B cell (primary cell): Measurements from ENCODE around the gene ARL16. TPM values are rescaled to one million over a fixed set of nuclear protein-coding genes. Genes with fewer than 3 reads are reported as not detected.

Source experiments
- ATAC-seq: fragments of 200-7000 bp; cut with Tn5 transposase; one replicate; pipeline ENCODE4 v1.10.0; 2021; ENCODE audit warnings: low read depth, mild to moderate bottlenecking, moderate number of reproducible peaks, moderate library complexity
- CTCF ChIA-PET: fragments of 350-600 bp; sonication (Branson Sonifier 250); formaldehyde crosslinking; loops from one replicate; lab custom pipeline; 2021; ENCODE audit warnings: antibody characterized with exemption, inconsistent platforms; lab: Charles Lee
- POLR2A ChIA-PET: fragments of 350-600 bp; sonication (Branson Sonifier 250); formaldehyde crosslinking; loops from one replicate; lab custom pipeline; 2021; ENCODE audit warnings: antibody characterized with exemption; lab: Charles Lee
- DNase-seq: peaks from one replicate; pipeline ENCODE4 v3.0.0; 2013
- H2AFZ ChIP-seq: 2 replicates; pipeline ENCODE4 v1.6.1; 2012; ENCODE audit warnings: mild to moderate bottlenecking, low read depth, low read length; ENCODE audit not compliant: insufficient read depth, poor library complexity, severe bottlenecking
- H3K27ac ChIP-seq, 2 donors: 1 replicate in 1 of 2; 2 replicates in 1 of 2; pipeline ENCODE4 v1.5.1; 2012 to 2013; ENCODE audit warnings: low read length in 2 of 2, mild to moderate bottlenecking in 2 of 2, moderate library complexity in 1 of 2
- H3K27me3 ChIP-seq, 4 experiments: fragments of 200-600 bp in 1 of 4; sonication (generic) in 1 of 4; replicated peaks in 1 of 4; 1 replicate in 2 of 4; 2 replicates in 2 of 4; pipeline versions ENCODE4 v1.6.1 to v1.7.0; 2013 to 2016; ENCODE audit warnings: low read length in 3 of 4, mild to moderate bottlenecking in 2 of 4, mixed read lengths in 1 of 4, moderate library complexity in 1 of 4; ENCODE audit not compliant: insufficient read depth in 4 of 4, control insufficient read depth in 3 of 4; ENCODE audit errors: control extremely low read depth in 1 of 4
- H3K36me3 ChIP-seq, 2 experiments: replicated peaks in 1 of 2; 1 replicate in 1 of 2; 2 replicates in 1 of 2; pipeline versions ENCODE4 v1.6.1 to v1.7.1; 2013; ENCODE audit warnings: low read length in 1 of 2; ENCODE audit not compliant: insufficient read depth in 2 of 2, control insufficient read depth in 1 of 2; ENCODE audit errors: control extremely low read depth in 1 of 2, extremely low read depth in 1 of 2
- H3K4me1 ChIP-seq, 2 donors: fragments of 200-600 bp in 1 of 2; sonication (generic) in 1 of 2; 1 replicate in 1 of 2; 2 replicates in 1 of 2; pipeline versions ENCODE4 v1.5.1 to v1.6.1; 2013 to 2017; ENCODE audit warnings: low read length in 2 of 2; ENCODE audit not compliant: control insufficient read depth in 2 of 2, insufficient read depth in 2 of 2
- H3K4me2 ChIP-seq: replicated peaks from 2 replicates; pipeline ENCODE3; 2012; ENCODE audit warnings: mild to moderate bottlenecking, low read depth, low read length; ENCODE audit not compliant: poor library complexity, severe bottlenecking
- H3K4me3 ChIP-seq, 5 experiments: fragments of 200-600 bp in 1 of 5; sonication (generic) in 1 of 5; 1 replicate in 3 of 5; 2 replicates in 2 of 5; pipeline versions ENCODE4 v1.5.1 to v1.7.0; 2011 to 2016; ENCODE audit warnings: low read length in 4 of 5, mild to moderate bottlenecking in 4 of 5, low read depth in 2 of 5, control low read depth in 1 of 5, moderate library complexity in 1 of 5; ENCODE audit not compliant: insufficient read depth in 1 of 5; ENCODE audit errors: control extremely low read depth in 1 of 5, extremely low read depth in 1 of 5
- H3K79me2 ChIP-seq: fragments of 200-600 bp; sonication (generic); one replicate; pipeline ENCODE4 v1.6.0; 2016; ENCODE audit warnings: low read length; ENCODE audit not compliant: control insufficient read depth, insufficient read depth
- H3K9ac ChIP-seq: fragments of 200-600 bp; sonication (generic); 2 replicates; pipeline ENCODE4 v1.6.1; 2017; ENCODE audit warnings: mild to moderate bottlenecking, low read length, moderate library complexity
- H3K9me3 ChIP-seq, 3 donors: one replicate each; pipeline versions ENCODE4 v1.6.1 to v1.7.1; 2013; ENCODE audit warnings: low read length in 2 of 3; ENCODE audit not compliant: control insufficient read depth in 2 of 3, insufficient read depth in 1 of 3; ENCODE audit errors: control extremely low read depth in 1 of 3
- H4K20me1 ChIP-seq: 2 replicates; pipeline ENCODE4 v1.6.0; 2012; ENCODE audit warnings: mild to moderate bottlenecking, low read length; ENCODE audit not compliant: insufficient read depth, control insufficient read depth, poor library complexity, severe bottlenecking
- H3K27ac Mint-ChIP-seq: one replicate; pipeline ENCODE4 v1.8.0; 2021; ENCODE audit warnings: mixed read lengths
- H3K27me3 Mint-ChIP-seq: one replicate; pipeline ENCODE4 v1.8.0; 2021; ENCODE audit warnings: mixed read lengths
- H3K4me1 Mint-ChIP-seq: one replicate; pipeline ENCODE4 v1.8.0; 2021; ENCODE audit warnings: mixed read lengths
- H3K4me3 Mint-ChIP-seq: one replicate; pipeline ENCODE4 v1.8.0; 2021; ENCODE audit warnings: mixed read lengths
- H3K9me3 Mint-ChIP-seq: one replicate; pipeline ENCODE4 v1.8.0; 2022; ENCODE audit warnings: mixed read lengths; ENCODE audit not compliant: insufficient read depth
- EZH2 ChIP-seq: IDR thresholded peaks from 2 replicates; pipeline ENCODE4 v1.6.1; 2012; ENCODE audit warnings: borderline replicate concordance, low read depth, mild to moderate bottlenecking, moderate library complexity, low read length; ENCODE audit not compliant: insufficient read depth, poor library complexity, severe bottlenecking
- WGBS: methylation state at CpG from one replicate; pipeline ENCODE4 v1.1.5; 2013; ENCODE audit warnings: missing lambda C conversion rate; ENCODE audit not compliant: insufficient coverage; 5-methylcytosine and 5-hydroxymethylcytosine counted together
- intact Hi-C: fragments of 100-400 bp; cut with micrococcal nuclease; formaldehyde crosslinking; loops from one replicate; pipeline ENCODE4 v1.10.0; 2022
- polyA plus RNA-seq: library from polyadenylated mRNA; depleted of rRNA; stranded (reverse); fragments of >200 nt; gene quantifications from 2 replicates; pipeline ENCODE4 v1.2.3, GENCODE V29; 2012
- total RNA-seq, 2 donors: library from RNA; stranded (reverse); fragments of 120-200 nt in 1 of 2; gene quantifications; 1 replicate in 1 of 2; 2 replicates in 1 of 2; pipeline versions ENCODE4 v1.2.3 to v1.2.4, GENCODE V29; 2013 to 2022
- TF ChIP-seq, protein P1 (sequence below): fragments of 200-600 bp; IDR thresholded peaks from one replicate; pipeline ENCODE4 v1.8.0; 2022; ENCODE audit warnings: antibody characterized with exemption, mild to moderate bottlenecking

Gene ARL16
- total and polyA plus RNA-seq, 2 donors (not counting 1 experiment from before 2014, with no cell fraction given), result 32.5 to 101 TPM

DNA sequence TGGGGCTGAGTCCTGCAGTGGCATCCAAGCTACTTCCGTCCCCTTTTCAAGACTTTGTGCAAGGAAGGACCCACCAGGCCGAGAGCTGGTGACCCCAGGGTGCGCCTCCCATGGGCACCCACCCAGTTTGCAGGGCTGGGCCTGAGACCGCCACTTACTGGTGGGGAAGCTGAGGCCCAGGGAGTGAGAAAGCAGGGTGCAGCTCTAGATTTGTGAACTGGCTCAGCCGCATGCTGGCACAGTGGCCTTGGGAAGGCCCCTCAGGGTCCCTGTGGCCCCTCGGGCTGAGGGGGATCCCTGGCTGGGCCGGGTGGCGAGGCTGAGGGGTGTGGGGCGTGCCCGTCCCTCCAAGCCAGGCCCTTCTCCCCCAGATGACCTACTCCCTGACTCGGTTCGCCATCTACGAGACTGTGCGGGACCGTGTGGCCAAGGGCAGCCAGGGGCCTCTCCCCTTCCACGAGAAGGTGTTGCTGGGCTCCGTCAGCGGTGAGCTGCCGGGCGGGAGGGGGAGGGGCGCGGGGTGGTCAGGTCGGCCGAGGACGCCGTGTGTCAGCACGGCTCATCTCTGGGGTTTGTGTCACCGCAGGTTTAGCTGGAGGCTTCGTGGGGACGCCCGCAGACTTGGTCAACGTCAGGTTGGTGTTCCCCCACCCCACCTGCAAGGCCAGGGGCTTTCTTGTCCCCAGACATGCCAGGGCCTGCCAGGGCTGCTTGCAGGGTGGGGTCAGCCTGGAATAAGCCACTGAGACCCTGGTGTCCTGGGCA is 31.7 kb upstream of the ARL16 start:
- H4K20me1 ChIP-seq, result no peaks in the 10 kb centered on the region
- no peak overlapping the region for H3K4me2 ChIP-seq
- intact Hi-C loops, result no loop called here
- H3K9ac ChIP-seq, result no peak overlapping the region
- peaks cover 12% of the 10 kb centered on the region for H3K4me1 Mint-ChIP-seq
- no peaks in the 10 kb centered on the region for H3K9me3 Mint-ChIP-seq
- CTCF ChIA-PET, result no interaction called here
- 96% methylated on average over 20 of the region's 32 CpGs for WGBS
- H3K36me3 ChIP-seq, result no peaks in the 10 kb centered on the region
- H3K4me3 Mint-ChIP-seq, result no peak overlapping the region
- no peak overlapping the region for H3K4me3 ChIP-seq
- TF ChIP-seq, protein P1, sequence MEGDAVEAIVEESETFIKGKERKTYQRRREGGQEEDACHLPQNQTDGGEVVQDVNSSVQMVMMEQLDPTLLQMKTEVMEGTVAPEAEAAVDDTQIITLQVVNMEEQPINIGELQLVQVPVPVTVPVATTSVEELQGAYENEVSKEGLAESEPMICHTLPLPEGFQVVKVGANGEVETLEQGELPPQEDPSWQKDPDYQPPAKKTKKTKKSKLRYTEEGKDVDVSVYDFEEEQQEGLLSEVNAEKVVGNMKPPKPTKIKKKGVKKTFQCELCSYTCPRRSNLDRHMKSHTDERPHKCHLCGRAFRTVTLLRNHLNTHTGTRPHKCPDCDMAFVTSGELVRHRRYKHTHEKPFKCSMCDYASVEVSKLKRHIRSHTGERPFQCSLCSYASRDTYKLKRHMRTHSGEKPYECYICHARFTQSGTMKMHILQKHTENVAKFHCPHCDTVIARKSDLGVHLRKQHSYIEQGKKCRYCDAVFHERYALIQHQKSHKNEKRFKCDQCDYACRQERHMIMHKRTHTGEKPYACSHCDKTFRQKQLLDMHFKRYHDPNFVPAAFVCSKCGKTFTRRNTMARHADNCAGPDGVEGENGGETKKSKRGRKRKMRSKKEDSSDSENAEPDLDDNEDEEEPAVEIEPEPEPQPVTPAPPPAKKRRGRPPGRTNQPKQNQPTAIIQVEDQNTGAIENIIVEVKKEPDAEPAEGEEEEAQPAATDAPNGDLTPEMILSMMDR, result no peak
- no peak for TF ChIP-seq EZH2
- H3K79me2 ChIP-seq, result no peaks in the 10 kb centered on the region
- POLR2A ChIA-PET, result no interaction called here
- H3K4me1 ChIP-seq, result peaks cover 15 to 23% of the 10 kb centered on the region in 2 donors
- H2AFZ ChIP-seq, result no peak overlapping the region
- ATAC-seq, result no peak
- H3K27ac ChIP-seq, result no peak overlapping the region
- peaks cover 0 to 3% (median 0%) of the 10 kb centered on the region in 4 experiments for H3K27me3 ChIP-seq
- no peaks in the 10 kb centered on the region for H3K27me3 Mint-ChIP-seq
- no peaks in the 10 kb centered on the region for H3K9me3 ChIP-seq
- no peak overlapping the region for H3K27ac Mint-ChIP-seq
- no peak for DNase-seq

DNA sequence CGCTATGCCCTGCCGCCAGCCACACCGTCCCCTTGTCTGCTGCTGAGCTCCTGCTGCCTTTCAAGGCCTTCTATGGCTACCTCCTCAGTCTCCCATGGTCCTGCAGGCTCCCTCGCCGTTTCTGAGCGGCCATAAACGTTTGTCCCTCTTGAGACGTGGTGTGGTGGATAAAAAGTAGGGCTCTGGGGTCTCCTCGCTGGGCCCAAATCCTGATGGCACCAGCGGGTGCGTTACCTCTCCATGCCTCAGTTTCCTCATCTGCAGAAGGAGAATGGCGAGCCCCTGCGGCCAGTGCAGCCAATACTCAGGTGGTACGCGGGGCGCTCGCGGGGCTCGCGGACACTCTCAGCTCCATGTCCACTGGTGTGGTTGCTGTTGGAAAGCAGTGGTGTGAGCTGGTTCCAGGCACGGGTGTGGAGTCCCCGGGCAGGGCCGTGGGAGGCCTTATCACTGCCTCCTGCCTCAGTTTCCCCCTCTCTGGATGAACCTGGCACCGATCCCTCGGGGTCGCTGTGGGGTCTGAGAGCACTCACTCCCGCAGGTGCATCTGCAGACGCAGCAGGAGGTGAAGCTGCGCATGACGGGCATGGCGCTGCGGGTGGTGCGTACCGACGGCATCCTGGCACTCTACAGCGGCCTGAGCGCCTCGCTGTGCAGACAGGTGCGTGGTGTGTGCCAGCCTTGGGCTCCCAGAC is 31.0 kb upstream of the ARL16 start:
- no peak overlapping the region for H3K4me2 ChIP-seq
- Mint-ChIP-seq H3K4me1 (peaks cover 12% of the 10 kb centered on the region), H3K9me3 (no peaks in the 10 kb centered on the region), H3K27me3 (no peaks in the 10 kb centered on the region), H3K4me3 (peak overlapping the region; percentile 16), H3K27ac (no peak overlapping the region)
- H4K20me1 ChIP-seq, result no peaks in the 10 kb centered on the region
- WGBS, result 98% methylated on average over 38 of the region's 39 CpGs
- H3K36me3 ChIP-seq, result no peaks in the 10 kb centered on the region
- no peak overlapping the region for H3K27ac ChIP-seq
- peaks cover 15 to 25% of the 10 kb centered on the region in 2 donors for H3K4me1 ChIP-seq
- DNase-seq (no peak), ATAC-seq (no peak)
- POLR2A ChIA-PET, result no interaction called here
- H3K4me3 ChIP-seq, result no peak overlapping the region
- H3K79me2 ChIP-seq, result no peaks in the 10 kb centered on the region
- H2AFZ ChIP-seq, result no peak overlapping the region
- H3K27me3 ChIP-seq, result peaks cover 0 to 3% (median 0%) of the 10 kb centered on the region in 4 experiments
- TF ChIP-seq EZH2, result no peak
- TF ChIP-seq, protein P1, result no peak
- intact Hi-C loops, result no loop called here
- H3K9ac ChIP-seq, result no peak overlapping the region
- no peaks in the 10 kb centered on the region for H3K9me3 ChIP-seq
- CTCF ChIA-PET, result no interaction called here
